ENCODE data around the gene APLN. TPM values are rescaled to one million over a fixed set of nuclear protein-coding genes. Genes with fewer than 3 reads are reported as not detected.

Gene APLN
- total RNA-seq, 2 donors from 2014 or later: not detected

GRCh38 chrX:129665916-129666644, 11.3 kb upstream of the APLN start:
- Histone ChIP-seq H3K36me3 (replicated peaks in 1 of 2; ENCODE audit: insufficient read depth in 1 of 2, low read depth in 2 of 2) (no peaks in the 10 kb centered on the region), H3K9me3 (no peaks in the 10 kb centered on the region), H3K27me3 (no peaks in the 10 kb centered on the region), H3K4me3 (no peak overlapping the region), H3K4me1 (no peaks in the 10 kb centered on the region), H3K27ac (no peak overlapping the region)
- ATAC-seq: peak; percentile 45
- no peak for DNase-seq
- WGBS, 2 donors: 30 to 34% methylated on average over 1 to 5 of the region's 7 CpGs
- TF ChIP-seq CTCF (IDR thresholded peaks at IDR 0.05): no peak
- TF ChIP-seq POLR2A (IDR thresholded peaks at IDR 0.05): no peak
- intact Hi-C loops (cut with DNase I): no loop called here

DNA sequence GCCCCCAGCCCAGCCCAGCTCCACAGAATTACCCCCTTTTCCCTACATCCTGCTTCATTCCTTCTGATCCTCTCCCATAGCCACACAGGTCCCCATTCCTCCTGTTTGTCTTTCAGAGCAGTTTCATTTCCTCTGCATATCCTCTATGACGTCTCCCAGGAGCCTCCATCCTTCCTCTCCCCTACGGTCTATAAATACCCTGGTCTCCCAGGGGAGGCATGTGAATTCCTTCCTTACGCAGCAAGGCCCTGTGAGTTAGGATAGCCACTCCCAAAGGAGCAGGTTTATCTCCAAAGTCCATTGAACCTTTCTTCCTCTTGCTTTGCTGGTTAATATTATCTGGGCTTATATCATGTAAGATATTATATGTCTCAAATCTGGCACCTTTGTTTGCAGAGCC, 8.4 kb upstream of the APLN start:
- Histone ChIP-seq H3K36me3 (replicated peaks in 1 of 2; ENCODE audit: insufficient read depth in 1 of 2, low read depth in 2 of 2) (no peaks in the 10 kb centered on the region), H3K27ac (no peak overlapping the region), H3K9me3 (no peaks in the 10 kb centered on the region), H3K27me3 (no peaks in the 10 kb centered on the region), H3K4me3 (no peak overlapping the region), H3K4me1 (no peaks in the 10 kb centered on the region)
- TF ChIP-seq POLR2A (IDR thresholded peaks at IDR 0.05) (no peak), CTCF (IDR thresholded peaks at IDR 0.05) (no peak)
- ATAC-seq: no peak
- 59 to 62% methylated on average over 3 of the region's 3 CpGs for WGBS, 2 donors
- intact Hi-C loops (cut with DNase I): no loop called here
- DNase-seq: no peak

GRCh38 chrX:129661369-129661768, 6.6 kb upstream of the APLN start:
- WGBS, 2 donors: 33 to 67% methylated on average over 1 of the region's 1 CpG
- Histone ChIP-seq H3K4me1 (no peaks in the 10 kb centered on the region), H3K27me3 (no peaks in the 10 kb centered on the region), H3K4me3 (no peak overlapping the region), H3K9me3 (no peaks in the 10 kb centered on the region), H3K27ac (no peak overlapping the region), H3K36me3 (replicated peaks in 1 of 2; ENCODE audit: insufficient read depth in 1 of 2, low read depth in 2 of 2) (no peaks in the 10 kb centered on the region)
- DNase-seq: no peak
- no peak for ATAC-seq
- TF ChIP-seq POLR2A (IDR thresholded peaks at IDR 0.05): no peak
- TF ChIP-seq CTCF (IDR thresholded peaks at IDR 0.05): no peak
- intact Hi-C loops (cut with DNase I): no loop called here

DNA sequence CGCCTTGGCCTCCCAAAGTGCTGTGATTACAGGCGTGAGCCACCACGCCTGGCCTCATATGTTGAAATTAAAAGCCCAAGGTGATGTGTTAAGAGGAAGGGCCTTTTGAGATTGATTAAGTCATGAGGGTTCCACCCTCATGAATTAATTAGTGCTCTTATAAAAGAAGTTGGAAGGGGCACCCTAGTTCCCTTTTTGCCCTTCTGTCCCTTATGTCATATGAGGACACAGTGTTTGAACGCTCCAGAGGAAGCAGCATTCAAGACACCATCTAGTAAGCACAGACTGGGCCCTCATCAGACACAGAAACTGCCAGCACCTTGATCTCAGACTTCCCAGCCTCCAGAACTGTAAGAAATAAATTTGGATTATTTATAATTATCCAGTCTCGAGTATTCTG, 5.1 kb upstream of the APLN start:
- Histone ChIP-seq H3K9me3 (no peaks in the 10 kb centered on the region), H3K27ac (no peak overlapping the region), H3K36me3 (replicated peaks in 1 of 2; ENCODE audit: insufficient read depth in 1 of 2, low read depth in 2 of 2) (no peaks in the 10 kb centered on the region), H3K27me3 (no peaks in the 10 kb centered on the region), H3K4me3 (no peak overlapping the region), H3K4me1 (peaks cover 6% of the 10 kb centered on the region)
- DNase-seq (no peak), ATAC-seq (no peak)
- intact Hi-C loops (cut with DNase I): no loop called here
- 81 to 96% methylated on average over 4 to 5 of the region's 5 CpGs for WGBS, 2 donors
- no peak for TF ChIP-seq POLR2A (IDR thresholded peaks at IDR 0.05)
- TF ChIP-seq CTCF (IDR thresholded peaks at IDR 0.05): no peak

DNA sequence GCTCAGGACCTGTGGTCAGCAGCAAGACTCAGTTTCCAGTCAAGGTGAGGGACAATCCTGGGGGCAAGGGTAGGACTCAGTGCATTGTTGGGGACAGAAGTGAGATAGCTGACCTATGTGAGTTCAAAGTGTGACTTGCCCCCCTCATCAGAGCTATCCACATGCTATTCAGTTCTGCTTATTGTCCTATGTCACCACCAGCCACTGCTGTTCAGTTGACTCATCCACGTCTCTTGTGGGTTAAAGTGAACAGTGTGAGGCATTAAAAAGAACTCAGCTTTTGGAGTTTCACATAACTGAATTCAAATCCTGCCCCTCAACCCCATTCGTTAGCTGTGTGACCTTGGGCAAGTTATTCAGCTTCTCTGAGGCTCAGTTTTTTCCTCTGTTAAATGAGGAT, 4.4 kb upstream of the APLN start:
- Histone ChIP-seq H3K36me3 (replicated peaks in 1 of 2; ENCODE audit: insufficient read depth in 1 of 2, low read depth in 2 of 2) (no peaks in the 10 kb centered on the region), H3K9me3 (no peaks in the 10 kb centered on the region), H3K4me3 (no peak overlapping the region), H3K27me3 (no peaks in the 10 kb centered on the region), H3K4me1 (peaks cover 9% of the 10 kb centered on the region), H3K27ac (no peak overlapping the region)
- DNase-seq: no peak
- intact Hi-C loops (cut with DNase I): no loop called here
- ATAC-seq: no peak
- WGBS, 2 donors: 75 to 92% methylated on average over 2 of the region's 2 CpGs
- no peak for TF ChIP-seq POLR2A (IDR thresholded peaks at IDR 0.05)
- TF ChIP-seq CTCF (IDR thresholded peaks at IDR 0.05): no peak
